Measurements from ENCODE around the gene PHYHIPL. TPM values are rescaled to one million over a fixed set of nuclear protein-coding genes. Genes with fewer than 3 reads are reported as not detected.
A peak's percentile ranks its signal among the peaks of the same experiment; 100 is the strongest.

PHYHIPL gene
- total and polyA plus RNA-seq, 2 donors (not counting 1 experiment from before 2014, with no cell fraction given): 0.02 TPM; not detected in 1

GRCh38 chr10:59190332-59190731 is 13.9 kb downstream of the PHYHIPL start:
- DNase-seq (ENCODE audit: low read depth in 2 of 2): no peak
- Histone ChIP-seq H3K36me3 (ENCODE audit: control insufficient read depth, insufficient read depth, low read length) (no peaks in the 10 kb centered on the region), H4K20me1 (ENCODE audit: control insufficient read depth, extremely low read depth, insufficient read depth, low read length) (no peaks in the 10 kb centered on the region), H3K4me2 (ENCODE audit: extremely low read depth, insufficient read depth, low read length) (no peak overlapping the region), H3K9ac (ENCODE audit: insufficient read depth, low read length) (no peak overlapping the region), H3K9me3 (ENCODE audit: control insufficient read depth, insufficient read depth, low read depth, low read length) (no peaks in the 10 kb centered on the region), H3K27ac (ENCODE audit: insufficient read depth, low read length) (no peak overlapping the region), H2AFZ (ENCODE audit: low read length) (no peak overlapping the region), H3K79me2 (ENCODE audit: control insufficient read depth, insufficient read depth, low read length) (no peaks in the 10 kb centered on the region), H3K4me3 (replicated peaks in 1 of 4; ENCODE audit: control extremely low read depth in 1 of 4, insufficient read depth in 1 of 4, low read depth in 3 of 4, low read length in 4 of 4) (no peak overlapping the region), H3K4me1 (ENCODE audit: control insufficient read depth, extremely low read depth, insufficient read depth, low read length) (no peaks in the 10 kb centered on the region), H3K27me3 (ENCODE audit: control insufficient read depth, insufficient read depth, low read length) (no peaks in the 10 kb centered on the region)
- TF ChIP-seq, protein P1, sequence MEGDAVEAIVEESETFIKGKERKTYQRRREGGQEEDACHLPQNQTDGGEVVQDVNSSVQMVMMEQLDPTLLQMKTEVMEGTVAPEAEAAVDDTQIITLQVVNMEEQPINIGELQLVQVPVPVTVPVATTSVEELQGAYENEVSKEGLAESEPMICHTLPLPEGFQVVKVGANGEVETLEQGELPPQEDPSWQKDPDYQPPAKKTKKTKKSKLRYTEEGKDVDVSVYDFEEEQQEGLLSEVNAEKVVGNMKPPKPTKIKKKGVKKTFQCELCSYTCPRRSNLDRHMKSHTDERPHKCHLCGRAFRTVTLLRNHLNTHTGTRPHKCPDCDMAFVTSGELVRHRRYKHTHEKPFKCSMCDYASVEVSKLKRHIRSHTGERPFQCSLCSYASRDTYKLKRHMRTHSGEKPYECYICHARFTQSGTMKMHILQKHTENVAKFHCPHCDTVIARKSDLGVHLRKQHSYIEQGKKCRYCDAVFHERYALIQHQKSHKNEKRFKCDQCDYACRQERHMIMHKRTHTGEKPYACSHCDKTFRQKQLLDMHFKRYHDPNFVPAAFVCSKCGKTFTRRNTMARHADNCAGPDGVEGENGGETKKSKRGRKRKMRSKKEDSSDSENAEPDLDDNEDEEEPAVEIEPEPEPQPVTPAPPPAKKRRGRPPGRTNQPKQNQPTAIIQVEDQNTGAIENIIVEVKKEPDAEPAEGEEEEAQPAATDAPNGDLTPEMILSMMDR (conservative IDR thresholded peaks at IDR 0.05 in 1 of 2, IDR thresholded peaks at IDR 0.05 in 1 of 2; ENCODE audit: low read depth in 1 of 2, low read length in 2 of 2): no peak
- no peak for TF ChIP-seq EZH2 (IDR thresholded peaks at IDR 0.05; ENCODE audit: low read length, missing control alignments)

- TF ChIP-seq, protein P1 (conservative IDR thresholded peaks at IDR 0.05 in 1 of 2, IDR thresholded peaks at IDR 0.05 in 1 of 2; ENCODE audit: low read depth in 1 of 2, low read length in 2 of 2): no peak
- TF ChIP-seq EZH2 (IDR thresholded peaks at IDR 0.05; ENCODE audit: low read length, missing control alignments): no peak
- no peak overlapping the region for H3K9ac ChIP-seq (ENCODE audit: insufficient read depth, low read length)
- no peaks in the 10 kb centered on the region for H3K9me3 ChIP-seq (ENCODE audit: control insufficient read depth, insufficient read depth, low read depth, low read length)
- no peaks in the 10 kb centered on the region for H3K79me2 ChIP-seq (ENCODE audit: control insufficient read depth, insufficient read depth, low read length)
- no peak overlapping the region for H3K27ac ChIP-seq (ENCODE audit: insufficient read depth, low read length)
- no peaks in the 10 kb centered on the region for H3K27me3 ChIP-seq (ENCODE audit: control insufficient read depth, insufficient read depth, low read length)
- H3K4me2 ChIP-seq (ENCODE audit: extremely low read depth, insufficient read depth, low read length): no peak overlapping the region
- DNase-seq (ENCODE audit: low read depth in 2 of 2): no peak
- H3K4me3 ChIP-seq (replicated peaks in 1 of 4; ENCODE audit: control extremely low read depth in 1 of 4, insufficient read depth in 1 of 4, low read depth in 3 of 4, low read length in 4 of 4): no peak overlapping the region
- no peak overlapping the region for H2AFZ ChIP-seq (ENCODE audit: low read length)
- H3K36me3 ChIP-seq (ENCODE audit: control insufficient read depth, insufficient read depth, low read length): no peaks in the 10 kb centered on the region
- H4K20me1 ChIP-seq (ENCODE audit: control insufficient read depth, extremely low read depth, insufficient read depth, low read length): no peaks in the 10 kb centered on the region
- no peaks in the 10 kb centered on the region for H3K4me1 ChIP-seq (ENCODE audit: control insufficient read depth, extremely low read depth, insufficient read depth, low read length)
Measured at GRCh38 chr10:59206204-59206720, 29.8 kb downstream of the PHYHIPL start.

DNA sequence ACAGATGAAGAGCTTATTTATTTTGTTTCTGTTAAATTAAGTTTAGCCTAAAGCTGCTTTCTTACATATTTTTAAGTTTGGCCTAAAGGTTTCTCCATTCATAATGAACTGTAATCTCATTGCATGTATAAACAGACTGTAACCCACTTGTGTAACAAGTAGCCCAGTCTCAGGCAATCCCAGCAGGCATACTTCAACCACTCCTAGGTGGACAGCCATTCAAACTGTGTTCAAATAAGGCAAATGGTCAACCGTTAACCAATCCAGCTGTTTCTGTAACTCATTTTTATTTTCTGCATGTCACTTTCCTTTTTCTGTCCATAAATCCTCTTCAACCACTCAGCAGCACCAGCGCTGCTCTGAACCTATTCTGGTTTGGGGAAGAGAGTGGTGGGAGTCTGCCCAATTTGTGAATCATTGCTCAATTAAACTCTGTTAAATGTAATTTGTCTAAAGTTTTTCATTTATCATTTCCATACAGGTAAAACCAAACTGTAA is 35.9 kb downstream of the PHYHIPL start:
- Histone ChIP-seq H2AFZ (ENCODE audit: low read length) (no peak overlapping the region), H3K4me3 (replicated peaks in 1 of 4; ENCODE audit: control extremely low read depth in 1 of 4, insufficient read depth in 1 of 4, low read depth in 3 of 4, low read length in 4 of 4) (no peak overlapping the region), H3K27ac (ENCODE audit: insufficient read depth, low read length) (no peak overlapping the region), H3K4me2 (ENCODE audit: extremely low read depth, insufficient read depth, low read length) (no peak overlapping the region), H3K4me1 (ENCODE audit: control insufficient read depth, extremely low read depth, insufficient read depth, low read length) (no peaks in the 10 kb centered on the region), H3K36me3 (ENCODE audit: control insufficient read depth, insufficient read depth, low read length) (no peaks in the 10 kb centered on the region), H3K27me3 (ENCODE audit: control insufficient read depth, insufficient read depth, low read length) (no peaks in the 10 kb centered on the region), H3K79me2 (ENCODE audit: control insufficient read depth, insufficient read depth, low read length) (no peaks in the 10 kb centered on the region), H3K9me3 (ENCODE audit: control insufficient read depth, insufficient read depth, low read depth, low read length) (no peaks in the 10 kb centered on the region), H4K20me1 (ENCODE audit: control insufficient read depth, extremely low read depth, insufficient read depth, low read length) (no peaks in the 10 kb centered on the region), H3K9ac (ENCODE audit: insufficient read depth, low read length) (no peak overlapping the region)
- TF ChIP-seq, protein P1 (conservative IDR thresholded peaks at IDR 0.05 in 1 of 2, IDR thresholded peaks at IDR 0.05 in 1 of 2; ENCODE audit: low read depth in 1 of 2, low read length in 2 of 2): no peak
- no peak for TF ChIP-seq EZH2 (IDR thresholded peaks at IDR 0.05; ENCODE audit: low read length, missing control alignments)
- DNase-seq (ENCODE audit: low read depth in 2 of 2): peak in 1 of 2 donors; percentile 0

Measured in fibroblast of lung (primary cell).